ENCODE data around the gene BAG5.

Gene BAG5

GRCh38 chr14:103523575-103523954, 38.9 kb downstream of the BAG5 start:
- Histone ChIP-seq H3K27ac (ENCODE audit: low read depth, low read length) (no peak overlapping the region), H3K4me1 (ENCODE audit: control insufficient read depth in 5 of 5, insufficient read depth in 5 of 5, low read length in 5 of 5) (peaks cover 5 to 74% (median 59%) of the 10 kb centered on the region in 5 donors)

GRCh38 chr14:103522649-103523574, 39.5 kb downstream of the BAG5 start, which contains the start of gene CKB:
Gene CKB (minus strand): TSS chr14:103522830. CDS start chr14:103522493, 337 bp downstream.
- Histone ChIP-seq H3K9ac (ENCODE audit: low read length in 5 of 5) (peak within 1 kb of the TSS in 1 of 5 donors; percentile 52), H3K4me1 (ENCODE audit: control insufficient read depth in 5 of 5, insufficient read depth in 5 of 5, low read length in 5 of 5) (peaks cover 1 to 74% (median 59%) of the 10 kb centered on the region in 5 donors), H3K27me3 (ENCODE audit: control insufficient read depth in 5 of 5, insufficient read depth in 4 of 5, low read length in 5 of 5) (no peaks in the 10 kb centered on the region), H3K9me3 (ENCODE audit: control insufficient read depth in 5 of 5, low read length in 5 of 5) (no peaks in the 10 kb centered on the region), H3K4me3 (ENCODE audit: low read depth in 1 of 5, low read length in 5 of 5) (peak within 1 kb of the TSS in 4 of 5 donors; percentile 63 to 73 (median 66)), H3K27ac (ENCODE audit: low read depth, low read length) (no peak within 1 kb of the TSS), H3K36me3 (ENCODE audit: control insufficient read depth in 5 of 5, insufficient read depth in 5 of 5, low read length in 5 of 5) (peaks cover 0 to 5% (median 0%) of the 10 kb centered on the region in 5 donors)

More at GRCh38 chr14:103523575-103523954, 38.9 kb downstream of the BAG5 start:
- Histone ChIP-seq H3K9ac (ENCODE audit: low read length in 5 of 5) (no peak overlapping the region), H3K27me3 (ENCODE audit: control insufficient read depth in 5 of 5, insufficient read depth in 4 of 5, low read length in 5 of 5) (no peaks in the 10 kb centered on the region), H3K9me3 (ENCODE audit: control insufficient read depth in 5 of 5, low read length in 5 of 5) (no peaks in the 10 kb centered on the region), H3K4me3 (ENCODE audit: low read depth in 1 of 5, low read length in 5 of 5) (no peak overlapping the region), H3K36me3 (ENCODE audit: control insufficient read depth in 5 of 5, insufficient read depth in 5 of 5, low read length in 5 of 5) (peaks cover 0 to 5% (median 0%) of the 10 kb centered on the region in 5 donors)

GRCh38 chr14:103521951-103522563, 40.4 kb downstream of the BAG5 start:
- peaks cover 1 to 67% (median 53%) of the 10 kb centered on the region in 5 donors for H3K4me1 ChIP-seq (ENCODE audit: control insufficient read depth in 5 of 5, insufficient read depth in 5 of 5, low read length in 5 of 5)
- no peak overlapping the region for H3K27ac ChIP-seq (ENCODE audit: low read depth, low read length)
- H3K36me3 ChIP-seq (ENCODE audit: control insufficient read depth in 5 of 5, insufficient read depth in 5 of 5, low read length in 5 of 5): peaks cover 0 to 5% (median 0%) of the 10 kb centered on the region in 5 donors
- H3K9me3 ChIP-seq (ENCODE audit: control insufficient read depth in 5 of 5, low read length in 5 of 5): no peaks in the 10 kb centered on the region
- peak overlapping the region in 1 of 5 donors; percentile 52 for H3K9ac ChIP-seq (ENCODE audit: low read length in 5 of 5)
- no peaks in the 10 kb centered on the region for H3K27me3 ChIP-seq (ENCODE audit: control insufficient read depth in 5 of 5, insufficient read depth in 4 of 5, low read length in 5 of 5)
- peak overlapping the region in 4 of 5 donors; percentile 50 to 73 (median 66) for H3K4me3 ChIP-seq (ENCODE audit: low read depth in 1 of 5, low read length in 5 of 5)

GRCh38 chr14:103521438-103521950, 41.0 kb downstream of the BAG5 start:
- Histone ChIP-seq H3K4me1 (ENCODE audit: control insufficient read depth in 5 of 5, insufficient read depth in 5 of 5, low read length in 5 of 5) (peaks cover 1 to 61% (median 49%) of the 10 kb centered on the region in 5 donors), H3K27me3 (ENCODE audit: control insufficient read depth in 5 of 5, insufficient read depth in 4 of 5, low read length in 5 of 5) (no peaks in the 10 kb centered on the region), H3K27ac (ENCODE audit: low read depth, low read length) (no peak overlapping the region)

GRCh38 chr14:103520657-103521437, 41.6 kb downstream of the BAG5 start:
- peak overlapping the region in 1 of 5 donors; percentile 52 for H3K9ac ChIP-seq (ENCODE audit: low read length in 5 of 5)
- peak overlapping the region in 4 of 5 donors; percentile 63 to 73 (median 66) for H3K4me3 ChIP-seq (ENCODE audit: low read depth in 1 of 5, low read length in 5 of 5)
- H3K36me3 ChIP-seq (ENCODE audit: control insufficient read depth in 5 of 5, insufficient read depth in 5 of 5, low read length in 5 of 5): peaks cover 0 to 5% (median 0%) of the 10 kb centered on the region in 5 donors
- no peaks in the 10 kb centered on the region for H3K27me3 ChIP-seq (ENCODE audit: control insufficient read depth in 5 of 5, insufficient read depth in 4 of 5, low read length in 5 of 5)
- H3K4me1 ChIP-seq (ENCODE audit: control insufficient read depth in 5 of 5, insufficient read depth in 5 of 5, low read length in 5 of 5): peaks cover 1 to 55% (median 44%) of the 10 kb centered on the region in 5 donors
- H3K9me3 ChIP-seq (ENCODE audit: control insufficient read depth in 5 of 5, low read length in 5 of 5): no peaks in the 10 kb centered on the region
- peak overlapping the region; percentile 57 for H3K27ac ChIP-seq (ENCODE audit: low read depth, low read length)

More at GRCh38 chr14:103521438-103521950, 41.0 kb downstream of the BAG5 start:
- no peaks in the 10 kb centered on the region for H3K9me3 ChIP-seq (ENCODE audit: control insufficient read depth in 5 of 5, low read length in 5 of 5)
- H3K9ac ChIP-seq (ENCODE audit: low read length in 5 of 5): peak overlapping the region in 1 of 5 donors; percentile 52
- H3K4me3 ChIP-seq (ENCODE audit: low read depth in 1 of 5, low read length in 5 of 5): peak overlapping the region in 4 of 5 donors; percentile 63 to 73 (median 66)
- peaks cover 0 to 5% (median 0%) of the 10 kb centered on the region in 5 donors for H3K36me3 ChIP-seq (ENCODE audit: control insufficient read depth in 5 of 5, insufficient read depth in 5 of 5, low read length in 5 of 5)

GRCh38 chr14:103520269-103520656, 42.2 kb downstream of the BAG5 start:
- Histone ChIP-seq H3K9ac (ENCODE audit: low read length in 5 of 5) (no peak overlapping the region), H3K36me3 (ENCODE audit: control insufficient read depth in 5 of 5, insufficient read depth in 5 of 5, low read length in 5 of 5) (peaks cover 0 to 5% (median 0%) of the 10 kb centered on the region in 5 donors), H3K27me3 (ENCODE audit: control insufficient read depth in 5 of 5, insufficient read depth in 4 of 5, low read length in 5 of 5) (no peaks in the 10 kb centered on the region), H3K4me3 (ENCODE audit: low read depth in 1 of 5, low read length in 5 of 5) (peak overlapping the region in 3 of 5 donors; percentile 63 to 73 (median 65)), H3K27ac (ENCODE audit: low read depth, low read length) (peak overlapping the region; percentile 57), H3K4me1 (ENCODE audit: control insufficient read depth in 5 of 5, insufficient read depth in 5 of 5, low read length in 5 of 5) (peaks cover 1 to 55% (median 44%) of the 10 kb centered on the region in 5 donors), H3K9me3 (ENCODE audit: control insufficient read depth in 5 of 5, low read length in 5 of 5) (no peaks in the 10 kb centered on the region)

- Histone ChIP-seq H3K27ac (ENCODE audit: low read depth, low read length) (no peak overlapping the region), H3K27me3 (ENCODE audit: control insufficient read depth in 5 of 5, insufficient read depth in 4 of 5, low read length in 5 of 5) (no peaks in the 10 kb centered on the region), H3K9me3 (ENCODE audit: control insufficient read depth in 5 of 5, low read length in 5 of 5) (no peaks in the 10 kb centered on the region), H3K36me3 (ENCODE audit: control insufficient read depth in 5 of 5, insufficient read depth in 5 of 5, low read length in 5 of 5) (peaks cover 0 to 5% (median 0%) of the 10 kb centered on the region in 5 donors), H3K9ac (ENCODE audit: low read length in 5 of 5) (no peak overlapping the region), H3K4me3 (ENCODE audit: low read depth in 1 of 5, low read length in 5 of 5) (no peak overlapping the region), H3K4me1 (ENCODE audit: control insufficient read depth in 5 of 5, insufficient read depth in 5 of 5, low read length in 5 of 5) (peaks cover 1 to 55% (median 44%) of the 10 kb centered on the region in 5 donors)
Observed at GRCh38 chr14:103519837-103520212, 42.6 kb downstream of the BAG5 start.

- no peaks in the 10 kb centered on the region for H3K27me3 ChIP-seq (ENCODE audit: control insufficient read depth in 5 of 5, insufficient read depth in 4 of 5, low read length in 5 of 5)
- H3K4me1 ChIP-seq (ENCODE audit: control insufficient read depth in 5 of 5, insufficient read depth in 5 of 5, low read length in 5 of 5): peaks cover 1 to 54% (median 44%) of the 10 kb centered on the region in 5 donors
- no peak overlapping the region for H3K4me3 ChIP-seq (ENCODE audit: low read depth in 1 of 5, low read length in 5 of 5)
- H3K9me3 ChIP-seq (ENCODE audit: control insufficient read depth in 5 of 5, low read length in 5 of 5): no peaks in the 10 kb centered on the region
- peaks cover 0 to 5% (median 0%) of the 10 kb centered on the region in 5 donors for H3K36me3 ChIP-seq (ENCODE audit: control insufficient read depth in 5 of 5, insufficient read depth in 5 of 5, low read length in 5 of 5)
- H3K9ac ChIP-seq (ENCODE audit: low read length in 5 of 5): no peak overlapping the region
- no peak overlapping the region for H3K27ac ChIP-seq (ENCODE audit: low read depth, low read length)
Observed at GRCh38 chr14:103519043-103519836, 43.2 kb downstream of the BAG5 start.

Data from subcutaneous abdominal adipose tissue (tissue), 5 donors.